GM12878 (cell line): ENCODE data around the gene RNF13.
"Not testable (repeated sequence)": the region's sequence is repeated elsewhere in the genome, so short reads cannot be mapped to it uniquely, and the experiment has no call there.

Source experiments
- CHD4 ChIP-seq: fragments of 200-600 bp; sonication (generic); IDR thresholded peaks from 2 replicates; pipeline ENCODE4 v1.6.1; 2016; ENCODE audit warnings: mild to moderate bottlenecking
- CTCF ChIP-seq, 3 experiments: IDR thresholded peaks in 2 of 3; conservative IDR thresholded peaks in 1 of 3; 2 replicates each; pipeline ENCODE4 v1.5.1; 2011; ENCODE audit warnings: low read depth in 3 of 3, low read length in 3 of 3, mild to moderate bottlenecking in 3 of 3, control low read depth in 2 of 3, moderate library complexity in 2 of 3, inconsistent platforms in 1 of 3, mixed read lengths in 1 of 3; ENCODE audit not compliant: control insufficient read depth in 2 of 3, insufficient read depth in 1 of 3; ENCODE audit errors: extremely low read depth in 1 of 3
- EZH2 ChIP-seq: IDR thresholded peaks from 2 replicates; pipeline ENCODE4 v1.6.1; 2012; ENCODE audit warnings: low read depth, mild to moderate bottlenecking, control low read depth, inconsistent platforms, low read length, borderline replicate concordance; ENCODE audit not compliant: control insufficient read depth
- KAT2A ChIP-seq: conservative IDR thresholded peaks from 2 replicates; pipeline ENCODE4 v1.6.1; 2011; ENCODE audit warnings: low read depth, low read length; ENCODE audit not compliant: control insufficient read depth
- NR2C1 ChIP-seq: fragments of 450-650 bp; IDR thresholded peaks from 2 replicates; pipeline ENCODE4 v1.6.1; 2017; ENCODE audit warnings: antibody characterized with exemption, mild to moderate bottlenecking, moderate library complexity
- NR2C2 ChIP-seq: IDR thresholded peaks from 2 replicates; pipeline ENCODE4 v1.6.1; 2011; ENCODE audit warnings: borderline replicate concordance, low read depth; ENCODE audit not compliant: control insufficient read depth, insufficient read length
- POLR2A ChIP-seq: IDR thresholded peaks from 2 replicates; pipeline ENCODE4 v1.6.1; 2011; ENCODE audit warnings: low read depth, mild to moderate bottlenecking, low read length
- POLR2AphosphoS5 ChIP-seq: IDR thresholded peaks from 2 replicates; pipeline ENCODE4 v1.6.1; 2011; ENCODE audit warnings: mild to moderate bottlenecking, low read length, inconsistent platforms
- RAD51 ChIP-seq: fragments of 450-650 bp; IDR thresholded peaks from 2 replicates; pipeline ENCODE4 v1.6.1; 2016; ENCODE audit warnings: moderate library complexity, mild to moderate bottlenecking, inconsistent platforms
- SREBF1 ChIP-seq: IDR thresholded peaks from 2 replicates; pipeline ENCODE4 v1.6.1; 2012; ENCODE audit warnings: mild to moderate bottlenecking, low read length
- ZNF274 ChIP-seq: IDR thresholded peaks from one replicate; pipeline ENCODE4 v1.8.0; 2011; ENCODE audit not compliant: insufficient read length, insufficient read depth

GRCh38 chr3:149981979-149982378 is 169.0 kb downstream of the RNF13 start:
- not testable (repeated sequence) for TF ChIP-seq NR2C2; RAD51; CHD4; POLR2AphosphoS5; EZH2; CTCF (IDR thresholded peaks at IDR 0.05 in 2 of 3, conservative IDR thresholded peaks at IDR 0.05 in 1 of 3; ENCODE audit: control insufficient read depth in 2 of 3, extremely low read depth in 1 of 3, insufficient read depth in 1 of 3, low read depth in 3 of 3, low read length in 3 of 3); KAT2A; ZNF274; POLR2A; SREBF1; NR2C1
